GM18498 (cell line): ENCODE measurements around the gene TP53.

Source experiments
- ATAC-seq: cut with Tn5 transposase; IDR thresholded peaks from one replicate; pipeline ENCODE4 v1.9.1; 2021; ENCODE audit warnings: mild to moderate bottlenecking, moderate library complexity; ENCODE audit not compliant: unreplicated experiment

The TP53 gene

GRCh38 chr17:7707446-7707845 lies 20.2 kb upstream of the TP53 start:
- no peak for ATAC-seq

DNA sequence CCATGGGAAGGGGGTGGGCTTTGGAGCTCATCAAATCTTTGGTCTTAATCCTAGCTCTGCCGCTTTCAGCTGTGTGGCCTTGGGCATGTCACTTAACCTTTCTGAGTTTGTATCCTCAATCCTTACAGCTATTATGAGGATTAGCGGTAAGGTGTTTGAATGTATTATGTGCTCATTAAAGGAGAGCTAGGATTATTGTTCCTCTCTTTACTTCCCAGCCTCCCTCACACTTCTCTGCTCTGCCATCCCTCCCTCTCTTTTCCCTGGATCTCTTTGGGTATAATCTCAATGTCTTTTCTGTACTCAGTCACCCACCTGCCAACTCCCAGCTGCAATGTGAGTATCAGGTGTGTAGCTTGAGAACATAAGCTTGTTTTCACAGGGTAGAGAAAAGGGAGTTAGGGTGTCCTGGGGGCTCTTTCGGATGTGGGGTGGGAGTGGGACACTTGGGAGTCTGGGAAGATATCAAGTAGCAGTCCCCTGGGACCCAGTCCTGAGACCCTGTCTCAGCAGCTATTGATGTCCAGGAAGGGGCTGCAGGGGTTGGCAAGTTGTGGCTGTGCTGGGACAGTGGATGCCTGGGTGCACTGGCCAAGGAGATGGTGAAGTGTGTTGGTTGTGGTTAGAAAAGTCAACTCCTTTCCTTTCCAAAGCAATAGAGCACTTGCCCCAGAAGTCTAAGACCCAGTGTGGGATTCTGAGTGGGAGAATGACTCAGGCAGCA lies 19.5 kb upstream of the TP53 start:
- no peak for ATAC-seq

DNA sequence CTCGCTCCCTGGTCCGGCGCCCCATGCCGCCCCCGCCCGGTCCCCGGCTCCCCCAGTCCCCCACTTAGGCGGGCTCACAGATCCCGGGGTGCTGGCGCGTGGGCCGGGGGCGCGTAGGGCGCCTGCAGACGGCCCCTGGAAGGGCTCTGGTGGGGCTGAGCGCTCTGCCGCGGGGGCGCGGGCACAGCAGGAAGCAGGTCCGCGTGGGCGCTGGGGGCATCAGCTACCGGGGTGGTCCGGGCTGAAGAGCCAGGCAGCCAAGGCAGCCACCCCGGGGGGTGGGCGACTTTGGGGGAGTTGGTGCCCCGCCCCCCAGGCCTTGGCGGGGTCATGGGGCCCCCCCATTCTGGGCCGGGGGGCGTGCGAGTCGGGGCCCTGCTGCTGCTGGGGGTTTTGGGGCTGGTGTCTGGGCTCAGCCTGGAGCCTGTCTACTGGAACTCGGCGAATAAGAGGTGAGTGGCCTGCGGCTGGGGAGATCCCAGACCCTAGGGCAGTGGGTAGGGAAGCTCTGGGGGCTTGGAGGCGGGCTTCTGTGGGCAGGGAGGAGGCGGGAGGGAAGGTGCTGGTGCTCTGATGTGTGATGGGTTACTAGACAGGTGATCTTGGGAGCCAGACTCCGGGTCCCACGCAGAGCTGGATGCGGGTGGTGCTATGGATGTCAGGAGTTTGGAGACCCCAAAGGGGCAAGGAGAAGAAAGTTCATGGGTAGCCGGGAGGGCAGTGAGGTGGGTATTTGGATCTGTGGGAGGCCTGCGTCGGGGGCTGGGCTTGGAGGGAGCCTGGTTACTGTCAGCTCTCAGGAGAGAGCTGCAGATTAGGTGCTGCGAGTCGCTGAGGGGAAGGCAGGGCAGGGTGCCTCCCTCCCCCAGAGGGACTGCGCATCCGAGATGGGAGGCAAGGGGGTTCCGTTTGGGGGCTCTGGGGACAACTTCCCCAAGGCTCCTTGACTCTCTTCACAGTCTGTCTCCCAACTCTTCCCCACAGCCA lies 18.3 kb upstream of the TP53 start:
- ATAC-seq: no peak

GRCh38 chr17:7704601-7705268 lies 17.4 kb upstream of the TP53 start, which contains the start of gene EFNB3:
Gene EFNB3 (plus strand): TSS chr17:7705202. CDS start chr17:7705599, 397 bp downstream.
- no peak for ATAC-seq

GRCh38 chr17:7703584-7704479 lies 16.5 kb upstream of the TP53 start:
- ATAC-seq: no peak

DNA sequence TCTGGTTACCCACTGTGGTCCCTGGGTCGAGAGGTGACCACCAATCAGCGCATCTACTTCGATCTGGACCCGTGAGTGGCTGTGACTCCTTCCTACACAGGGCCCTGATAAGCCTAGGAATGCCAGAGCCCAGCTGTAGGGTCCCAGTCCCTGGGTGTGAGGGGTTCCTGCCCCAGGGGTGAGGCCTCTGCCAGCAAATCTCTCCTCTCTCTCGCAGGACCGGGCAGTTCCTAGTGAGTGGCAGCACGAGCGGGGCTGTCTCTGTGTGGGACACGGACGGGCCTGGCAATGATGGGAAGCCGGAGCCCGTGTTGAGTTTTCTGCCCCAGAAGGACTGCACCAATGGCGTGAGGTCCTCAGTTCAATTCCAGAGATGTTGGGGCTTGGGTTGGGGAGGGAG lies 15.5 kb upstream of the TP53 start:
- ATAC-seq: no peak

DNA sequence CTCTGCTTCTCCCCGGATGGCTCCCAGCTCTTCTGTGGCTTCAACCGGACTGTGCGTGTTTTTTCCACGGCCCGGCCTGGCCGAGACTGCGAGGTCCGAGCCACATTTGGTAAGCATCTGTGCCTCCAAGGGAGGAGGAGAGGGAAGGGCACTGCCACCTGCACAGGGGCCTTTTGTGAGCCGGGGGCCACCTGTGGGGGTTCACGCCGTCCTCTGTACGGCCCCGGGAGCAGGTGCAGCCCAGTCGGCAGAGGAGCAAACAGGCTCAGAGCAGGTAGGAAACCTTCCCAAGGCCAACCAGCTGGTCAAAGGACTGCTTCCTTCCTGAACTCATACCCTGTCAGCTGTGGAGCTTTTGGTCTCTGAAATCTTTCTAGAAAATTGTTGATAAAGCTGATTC lies 14.4 kb upstream of the TP53 start:
- ATAC-seq: no peak

- no peak for ATAC-seq
These were observed 13.2 kb upstream of the TP53 start for GRCh38 chr17:7700510-7700909.

DNA sequence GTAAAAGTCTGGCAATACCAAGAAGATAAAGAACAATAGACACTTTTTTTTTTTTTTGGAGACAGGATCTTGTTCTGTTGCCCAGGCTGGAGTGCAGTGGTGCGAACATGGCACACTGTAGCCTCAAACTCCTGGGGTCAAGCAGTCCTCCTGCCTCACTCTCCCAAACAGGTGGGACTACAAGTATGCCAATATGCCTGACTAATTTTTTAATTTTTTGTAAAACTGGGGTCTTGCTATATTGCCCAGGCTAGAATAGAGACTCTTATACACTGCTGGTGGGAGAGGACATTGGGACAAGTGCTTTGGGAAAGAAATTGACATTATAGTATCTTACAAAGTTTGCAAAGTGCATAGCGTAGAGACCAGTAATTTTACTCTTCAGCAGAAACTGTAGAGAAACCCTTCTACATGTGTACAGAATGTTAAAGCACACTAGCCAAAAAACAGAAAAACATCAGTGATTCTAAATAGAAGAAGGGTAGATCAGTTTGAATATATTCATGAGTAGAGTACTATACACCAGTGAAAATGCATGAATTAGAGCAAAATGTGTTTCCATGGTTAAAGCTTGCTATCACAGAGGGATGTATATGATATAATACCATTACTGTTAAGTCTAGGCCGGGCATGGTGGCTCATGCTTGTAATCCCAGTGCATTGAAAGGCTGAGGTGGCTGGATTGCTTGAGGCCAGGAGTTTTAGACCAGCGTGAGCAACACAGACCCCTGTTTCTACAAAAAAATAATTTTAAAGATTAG lies 10.7 kb upstream of the TP53 start:
- ATAC-seq: no peak

- ATAC-seq: no peak
These were observed 8.3 kb upstream of the TP53 start for GRCh38 chr17:7695586-7695985.

DNA sequence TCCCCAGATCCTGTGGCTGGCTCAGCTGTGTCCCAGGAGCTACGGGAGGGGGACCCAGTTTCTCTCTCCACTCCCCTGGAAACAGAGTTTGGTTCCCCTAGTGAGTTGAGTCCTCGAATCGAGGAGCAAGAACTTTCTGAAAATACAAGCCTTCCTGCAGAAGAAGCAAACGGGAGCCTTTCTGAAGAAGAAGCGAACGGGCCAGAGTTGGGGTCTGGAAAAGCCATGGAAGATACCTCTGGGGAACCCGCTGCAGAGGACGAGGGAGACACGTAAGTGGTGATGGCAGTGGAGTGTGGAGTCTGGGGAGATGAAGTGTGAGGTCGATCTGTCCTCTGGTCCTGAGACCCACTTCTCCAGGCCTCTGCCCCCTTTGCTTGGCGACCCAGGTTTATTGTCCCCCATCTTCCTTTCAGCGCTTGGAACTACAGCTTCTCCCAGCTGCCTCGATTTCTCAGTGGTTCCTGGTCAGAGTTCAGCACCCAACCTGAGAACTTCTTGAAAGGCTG lies 1.6 kb upstream of the TP53 start:
- ATAC-seq: no peak

- ATAC-seq: peak; percentile 74
These were observed 868 bp upstream of the TP53 start, which contains the start of gene WRAP53 for GRCh38 chr17:7687908-7688807. Gene WRAP53 (plus strand): TSS chr17:7688477. CDS start chr17:7688649, 172 bp downstream.

- peak; percentile 51 for ATAC-seq
These were observed 843 bp downstream of the TP53 start for GRCh38 chr17:7686222-7687071.

- peak; percentile 58 for ATAC-seq
These were observed 1.6 kb downstream of the TP53 start for GRCh38 chr17:7685533-7686221.

GRCh38 chr17:7684851-7685532 lies 2.3 kb downstream of the TP53 start:
- ATAC-seq: no peak

DNA sequence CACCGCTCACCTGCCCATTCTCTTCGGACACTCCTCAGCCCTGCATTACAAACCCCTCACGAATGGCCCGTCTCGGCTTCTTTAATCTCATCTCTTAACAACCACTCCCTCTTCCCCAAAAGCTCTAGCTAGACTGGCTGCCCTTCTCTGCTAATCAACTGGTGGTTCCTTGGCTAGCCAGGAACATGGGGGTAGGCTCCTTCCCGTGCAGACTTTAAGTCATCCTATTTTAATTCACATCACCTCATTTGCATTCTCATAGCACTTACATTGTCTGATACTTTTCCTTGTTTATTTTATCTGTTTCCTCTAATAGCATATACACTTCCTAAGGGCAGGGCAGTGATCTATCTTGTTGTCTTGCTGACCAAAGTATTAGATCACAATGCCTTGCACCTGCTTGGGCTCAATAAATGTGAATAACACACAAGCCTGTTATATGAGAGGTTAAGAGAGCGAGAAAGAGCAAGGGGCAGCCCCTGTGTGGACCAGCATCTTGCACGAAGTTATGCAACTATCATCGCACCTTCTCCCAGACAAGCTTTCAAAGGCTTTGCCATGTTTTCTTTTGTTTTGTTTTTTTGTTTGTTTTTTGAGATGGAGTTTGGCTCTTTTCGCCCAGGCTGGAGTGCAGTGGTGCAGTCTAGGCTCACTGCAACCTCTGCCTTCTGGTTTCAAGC lies 9.8 kb downstream of the TP53 start:
- no peak for ATAC-seq
